Measurements from ENCODE around the gene VSTM4. TPM values are rescaled to one million over a fixed set of nuclear protein-coding genes. Genes with fewer than 3 reads are reported as not detected.

The VSTM4 gene
- total and polyA plus RNA-seq, 9 of the 15 experiments (the other 6 are each of a cell fraction or from before 2014, with no cell fraction given): 1.0 to 7.9 (median 3.0) TPM

- TF ChIP-seq CHD7 (IDR thresholded peaks at IDR 0.05; ENCODE audit: low read depth, low read length): no peak
- no peak for TF ChIP-seq GATA2 (CRISPR knock-in tag; IDR thresholded peaks at IDR 0.05)
- TF ChIP-seq ZNF707 (CRISPR knock-in tag; conservative IDR thresholded peaks at IDR 0.05): no peak
- no peak for TF ChIP-seq TOE1 (IDR thresholded peaks at IDR 0.05; ENCODE audit: borderline replicate concordance)
- no peak for TF ChIP-seq TOE1 (CRISPR knock-in tag; IDR thresholded peaks at IDR 0.05; ENCODE audit: borderline replicate concordance, low read depth)
- no peak for TF ChIP-seq SFPQ (IDR thresholded peaks at IDR 0.05; ENCODE audit: low read depth, low read length)
- no peak for TF ChIP-seq ZBTB9 (CRISPR knock-in tag; IDR thresholded peaks at IDR 0.05)
These were observed 8.9 kb upstream of the VSTM4 start (continued) for GRCh38 chr10:49123981-49124950.
